Measurements from ENCODE around the gene TNFRSF19. TPM values are rescaled to one million over a fixed set of nuclear protein-coding genes. Genes with fewer than 3 reads are reported as not detected.

The TNFRSF19 gene
- total RNA-seq, 1 donor from 2014 or later = 13.1 TPM

DNA sequence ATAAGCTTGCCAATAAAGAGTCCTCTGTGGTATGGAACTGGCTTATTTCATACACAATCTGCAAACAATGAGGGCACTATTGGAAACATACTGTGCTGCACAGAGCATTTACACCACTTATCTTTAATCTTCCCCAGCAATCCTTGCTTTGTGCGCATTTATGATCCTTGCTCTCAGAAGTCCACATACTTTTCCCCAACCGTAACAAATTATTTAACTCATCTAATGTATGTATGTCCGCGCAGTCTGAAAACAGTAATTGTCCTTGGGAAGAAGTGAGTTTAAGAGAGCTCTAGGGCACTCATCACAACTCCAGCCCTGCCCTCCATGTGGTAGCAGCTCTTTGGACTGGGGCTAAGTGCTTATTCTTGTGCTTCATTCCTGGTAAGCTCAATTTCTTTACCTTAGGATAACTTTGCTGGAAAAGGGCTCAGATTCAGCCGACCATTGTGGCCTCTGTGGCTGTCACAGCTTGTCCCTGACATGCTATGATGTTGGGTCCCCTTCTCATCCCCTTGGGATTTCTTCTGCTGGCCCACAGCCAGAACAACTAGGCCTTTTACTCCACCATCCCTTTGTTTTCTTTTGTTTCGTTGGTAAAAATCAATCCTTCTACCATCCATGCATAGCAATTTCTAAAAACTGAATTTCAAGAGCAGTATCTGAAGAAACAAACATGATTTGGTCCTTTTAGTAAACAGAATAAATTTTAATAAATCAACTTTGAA is 152.7 kb downstream of the TNFRSF19 start:
- no peak for ATAC-seq

DNA sequence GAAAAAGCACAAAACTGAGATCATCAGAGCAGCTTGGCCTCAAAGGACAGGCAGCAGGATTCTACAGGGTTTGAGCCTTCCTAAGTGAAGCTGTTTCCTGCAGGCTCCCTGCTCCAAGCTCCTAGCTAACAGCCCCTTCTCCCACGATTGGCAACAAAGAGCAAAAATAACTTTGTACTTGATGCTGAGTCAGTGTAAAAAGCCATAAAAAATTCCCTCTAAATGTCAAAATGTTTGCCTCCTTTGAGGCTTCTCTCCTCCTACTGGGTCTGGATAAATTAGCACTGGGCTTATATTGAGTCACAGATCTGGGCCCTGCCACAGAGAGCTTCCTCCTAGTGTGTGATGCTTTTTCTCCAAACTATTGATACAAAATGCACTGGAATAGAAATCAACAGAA is 153.3 kb downstream of the TNFRSF19 start:
- no peak for ATAC-seq

DNA sequence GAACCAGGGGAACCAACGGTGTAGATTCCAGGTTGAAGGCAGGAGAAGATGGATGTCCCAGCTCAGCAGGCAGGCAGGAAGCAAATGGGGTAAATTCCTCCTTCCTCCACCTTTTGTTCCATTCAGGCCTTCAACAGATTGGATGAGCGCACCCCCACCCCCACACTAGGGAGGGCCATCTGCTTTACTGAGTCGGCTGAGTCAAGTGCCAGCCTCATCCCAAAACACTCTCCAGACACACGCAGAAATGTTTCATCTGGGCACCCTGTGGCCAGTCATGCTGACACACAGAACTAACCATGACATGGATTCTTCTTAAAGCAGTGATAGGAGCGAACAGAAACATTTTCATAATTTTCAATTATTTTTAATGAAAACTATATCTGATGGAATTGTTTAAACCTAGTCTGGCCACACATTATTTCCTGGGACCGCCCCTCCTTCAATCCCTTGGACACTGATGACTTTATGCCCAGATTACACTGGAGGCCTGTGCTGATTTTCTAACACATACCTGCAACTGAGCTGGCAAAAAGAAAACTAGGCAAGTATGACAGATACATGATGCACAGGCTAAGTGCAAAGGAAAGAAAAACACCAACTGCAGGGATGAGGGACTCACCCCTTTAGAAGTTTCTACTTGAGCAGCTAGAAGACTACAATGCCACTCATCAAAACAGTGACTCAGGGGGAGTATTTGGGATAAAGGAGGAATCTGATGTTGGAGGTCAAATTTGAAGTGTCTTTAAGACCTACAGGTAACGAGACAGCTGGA is 154.2 kb downstream of the TNFRSF19 start:
- no peak for ATAC-seq

Other genes with a start within 250 kb of the TNFRSF19 start
- gene SACS, start 136.7 kb upstream of the TNFRSF19 start, total RNA-seq = 6.7 TPM

All from esophagus mucosa (tissue), 1 donor.